ENCODE results near the gene TMEM82. TPM values are rescaled to one million over a fixed set of nuclear protein-coding genes. Genes with fewer than 3 reads are reported as not detected.

The TMEM82 gene
- total RNA-seq, 1 donor from 2014 or later = not detected

- TF ChIP-seq CTCF (IDR thresholded peaks at IDR 0.05; ENCODE audit: borderline replicate concordance) = no peak
- Histone ChIP-seq H3K36me3 (peaks cover 77% of the 10 kb centered on the region), H3K9me3 (replicated peaks) (no peaks in the 10 kb centered on the region), H3K4me3 (no peak overlapping the region), H3K4me1 (no peaks in the 10 kb centered on the region), H3K27me3 (ENCODE audit: low read depth) (no peaks in the 10 kb centered on the region), H3K27ac (replicated peaks) (no peak overlapping the region)
- intact Hi-C loops (cut with micrococcal nuclease) = no loop called here
- no peak for DNase-seq
Observed at GRCh38 chr1:15771836-15772515, 29.7 kb downstream of the TMEM82 start.

GRCh38 chr1:15775706-15776105, 33.4 kb downstream of the TMEM82 start:
- TF ChIP-seq CTCF (IDR thresholded peaks at IDR 0.05; ENCODE audit: borderline replicate concordance) = no peak
- DNase-seq = no peak
- H3K27me3 ChIP-seq (ENCODE audit: low read depth) = no peaks in the 10 kb centered on the region
- intact Hi-C loops (cut with micrococcal nuclease) = no loop called here
- H3K27ac ChIP-seq (replicated peaks) = no peak overlapping the region
- no peaks in the 10 kb centered on the region for H3K4me1 ChIP-seq
- peaks cover 89% of the 10 kb centered on the region for H3K36me3 ChIP-seq
- H3K4me3 ChIP-seq = no peak overlapping the region
- H3K9me3 ChIP-seq (replicated peaks) = no peaks in the 10 kb centered on the region

GRCh38 chr1:15777909-15778707, 35.8 kb downstream of the TMEM82 start:
- intact Hi-C loops (cut with micrococcal nuclease) = no loop called here
- H3K36me3 ChIP-seq = peaks cover 82% of the 10 kb centered on the region

GRCh38 chr1:15785683-15786082, 43.4 kb downstream of the TMEM82 start:
- intact Hi-C loops (cut with micrococcal nuclease) = no loop called here
- DNase-seq = no peak
- Histone ChIP-seq H3K4me3 (no peak overlapping the region), H3K27me3 (ENCODE audit: low read depth) (no peaks in the 10 kb centered on the region), H3K36me3 (peaks cover 25% of the 10 kb centered on the region), H3K4me1 (peaks cover 11% of the 10 kb centered on the region), H3K9me3 (replicated peaks) (no peaks in the 10 kb centered on the region), H3K27ac (replicated peaks) (no peak overlapping the region)
- no peak for TF ChIP-seq CTCF (IDR thresholded peaks at IDR 0.05; ENCODE audit: borderline replicate concordance)

More at GRCh38 chr1:15777909-15778707, 35.8 kb downstream of the TMEM82 start:
- Histone ChIP-seq H3K27me3 (ENCODE audit: low read depth) (no peaks in the 10 kb centered on the region), H3K27ac (replicated peaks) (no peak overlapping the region), H3K9me3 (replicated peaks) (no peaks in the 10 kb centered on the region), H3K4me1 (no peaks in the 10 kb centered on the region), H3K4me3 (no peak overlapping the region)
- no peak for DNase-seq
- no peak for TF ChIP-seq CTCF (IDR thresholded peaks at IDR 0.05; ENCODE audit: borderline replicate concordance)

- H3K9me3 ChIP-seq (replicated peaks) = no peaks in the 10 kb centered on the region
- peaks cover 16% of the 10 kb centered on the region for H3K36me3 ChIP-seq
- H3K27me3 ChIP-seq (ENCODE audit: low read depth) = no peaks in the 10 kb centered on the region
- DNase-seq = no peak
- intact Hi-C loops (cut with micrococcal nuclease) = no loop called here
- H3K4me1 ChIP-seq = peaks cover 11% of the 10 kb centered on the region
- no peak overlapping the region for H3K27ac ChIP-seq (replicated peaks)
- no peak overlapping the region for H3K4me3 ChIP-seq
- TF ChIP-seq CTCF (IDR thresholded peaks at IDR 0.05; ENCODE audit: borderline replicate concordance) = no peak
Observed at GRCh38 chr1:15786581-15786980, 44.3 kb downstream of the TMEM82 start.
